HepG2 (cell line): ENCODE results near the gene CD44. TPM values are rescaled to one million over a fixed set of nuclear protein-coding genes. Genes with fewer than 3 reads are reported as not detected.

Source experiments
- ATAC-seq: fragments of 200-7000 bp; cut with Tn5 transposase; 3 replicates; pipeline ENCODE4 v1.9.1; 2020; ENCODE audit warnings: mild to moderate bottlenecking, moderate library complexity
- BruUV-seq: library from RNA; stranded (reverse); fragments of 400-500 nt; replicated peaks from 2 replicates; lab custom pipeline; 2021; lab: Mats Ljungman, UMichigan
- CTCF ChIA-PET: fragments of 300-600 bp; formaldehyde crosslinking; extraction: SDS; loops from one replicate; lab custom pipeline; 2021; ENCODE audit warnings: low total read pairs, inconsistent platforms, low intra/inter-chr PET ratio; lab: Yijun Ruan, JAX
- POLR2A ChIA-PET: fragments of 350-600 bp; sonication (Branson Sonifier 250); formaldehyde crosslinking; loops from one replicate; lab custom pipeline; 2020; ENCODE audit warnings: antibody characterized with exemption, inconsistent platforms; lab: Yijun Ruan, JAX
- DNase-seq: peaks from one replicate; pipeline ENCODE4 v3.0.0-alpha.2; 2015; ENCODE audit warnings: low spot score
- FAIRE-seq: peaks from 3 replicates; lab custom pipeline; 2011; peaks lifted over from hg19 to GRCh38; lab: Jason Lieb, UNC
- H2AFZ ChIP-seq: one replicate; pipeline ENCODE4 v1.6.1; 2011; ENCODE audit warnings: low read length, inconsistent platforms
- H3K27ac ChIP-seq: fragments of 300-600 bp; 3 replicates; pipeline ENCODE4 v1.8.0; 2011; ENCODE audit warnings: mixed run types, mild to moderate bottlenecking, mixed read lengths, low read length, inconsistent platforms; ENCODE audit not compliant: insufficient read depth; ENCODE audit errors: extremely low read length
- H3K27me3 ChIP-seq, 2 experiments: fragments of 200-600 bp in 1 of 2; 2 replicates in 1 of 2; 3 replicates in 1 of 2; pipeline versions ENCODE4 v1.6.0 to v1.8.0; 2011; ENCODE audit warnings: low read length in 2 of 2, mild to moderate bottlenecking in 2 of 2, moderate library complexity in 2 of 2, inconsistent platforms in 1 of 2; ENCODE audit not compliant: insufficient read depth in 2 of 2, control insufficient read depth in 1 of 2
- H3K36me3 ChIP-seq, 2 experiments: fragments of 200-600 bp in 1 of 2; replicated peaks in 1 of 2; 2 replicates in 1 of 2; 3 replicates in 1 of 2; pipeline versions ENCODE4 v1.5.1 to v1.8.0; 2011; ENCODE audit warnings: low read length in 2 of 2, inconsistent platforms in 1 of 2; ENCODE audit not compliant: insufficient read depth in 2 of 2, control insufficient read depth in 1 of 2
- H3K4me1 ChIP-seq: 2 replicates; pipeline ENCODE4 v1.5.1; 2012; ENCODE audit warnings: low read length, inconsistent platforms; ENCODE audit not compliant: insufficient read depth
- H3K4me2 ChIP-seq: 2 replicates; pipeline ENCODE4 v1.6.0; 2011; ENCODE audit warnings: low read depth, low read length, inconsistent platforms
- H3K4me3 ChIP-seq, 3 experiments: fragments of 200-600 bp in 1 of 3; sonication (generic), shearing (Covaris generic) in 1 of 3; replicated peaks in 1 of 3; 2 replicates each; pipeline ENCODE4 v1.5.1; 2011 to 2016; ENCODE audit warnings: low read length in 3 of 3, inconsistent platforms in 2 of 3, low read depth in 2 of 3, mild to moderate bottlenecking in 2 of 3, control low read depth in 1 of 3, mixed read lengths in 1 of 3; ENCODE audit not compliant: insufficient read depth in 1 of 3
- H3K79me2 ChIP-seq: one replicate; pipeline ENCODE4 v1.6.1; 2011; ENCODE audit warnings: low read length, inconsistent platforms; ENCODE audit not compliant: insufficient read depth
- H3K9ac ChIP-seq: 2 replicates; pipeline ENCODE4 v1.6.0; 2011; ENCODE audit warnings: mild to moderate bottlenecking, low read depth, low read length, inconsistent platforms; ENCODE audit not compliant: insufficient read depth
- H3K9me3 ChIP-seq: 2 replicates; pipeline ENCODE4 v1.5.1; 2012; ENCODE audit warnings: mild to moderate bottlenecking, low read length
- H4K20me1 ChIP-seq: 2 replicates; pipeline ENCODE4 v1.6.0; 2011; ENCODE audit warnings: inconsistent platforms, mild to moderate bottlenecking, low read length, moderate library complexity; ENCODE audit not compliant: insufficient read depth
- ATF1 ChIP-seq: IDR thresholded peaks from 2 replicates; pipeline ENCODE4 v1.6.1; 2016; ENCODE audit warnings: mild to moderate bottlenecking, control low read depth
- HDAC2 ChIP-seq: sonication (generic); formaldehyde crosslinking; IDR thresholded peaks from 2 replicates; pipeline ENCODE4 v1.4.0; 2020; ENCODE audit warnings: missing genetic modification reagents
- HMG20B ChIP-seq: conservative IDR thresholded peaks from 2 replicates; pipeline ENCODE4 v1.6.1; 2016; ENCODE audit warnings: missing genetic modification reagents, missing compliant biosample characterization
- JDP2 ChIP-seq: sonication (generic); formaldehyde crosslinking; IDR thresholded peaks from 2 replicates; pipeline ENCODE4 v1.8.1; 2022; ENCODE audit warnings: missing genetic modification reagents, borderline replicate concordance
- KMT2B ChIP-seq: IDR thresholded peaks from 2 replicates; pipeline ENCODE4 v1.6.1; 2016; ENCODE audit warnings: missing genetic modification reagents, missing compliant biosample characterization
- MXI1 ChIP-seq: IDR thresholded peaks from 3 replicates; pipeline ENCODE4 v1.6.1; 2012; ENCODE audit warnings: low read depth, low read length, inconsistent platforms, borderline replicate concordance
- NAIF1 ChIP-seq: sonication (generic); formaldehyde crosslinking; IDR thresholded peaks from 2 replicates; pipeline ENCODE4 v1.5.0; 2020; ENCODE audit warnings: mild to moderate bottlenecking, missing genetic modification reagents, borderline replicate concordance
- NFIB ChIP-seq: sonication (generic); formaldehyde crosslinking; IDR thresholded peaks from 2 replicates; pipeline ENCODE4 v1.9.0; 2021; ENCODE audit warnings: missing genetic modification reagents, mild to moderate bottlenecking, borderline replicate concordance
- SIN3B ChIP-seq: fragments of 150-350 bp; IDR thresholded peaks from 2 replicates; pipeline ENCODE4 v1.6.1; 2014; ENCODE audit warnings: low read length
- ZBTB7B ChIP-seq: sonication (generic); formaldehyde crosslinking; IDR thresholded peaks from 2 replicates; pipeline ENCODE4 v1.4.0; 2020; ENCODE audit warnings: missing genetic modification reagents
- ZFP36 ChIP-seq: fragments of 150-350 bp; IDR thresholded peaks from 2 replicates; pipeline ENCODE4 v1.6.1; 2018; ENCODE audit warnings: borderline replicate concordance, low read length, low read depth; ENCODE audit not compliant: partially characterized antibody
- ZNF225 ChIP-seq: sonication (generic); formaldehyde crosslinking; IDR thresholded peaks from 2 replicates; pipeline ENCODE4 v1.4.0; 2020; ENCODE audit warnings: mild to moderate bottlenecking, missing genetic modification reagents
- ZNF337 ChIP-seq: sonication (generic); formaldehyde crosslinking; IDR thresholded peaks from 2 replicates; pipeline ENCODE4 v1.5.1; 2020; ENCODE audit warnings: missing genetic modification reagents, low read depth, mild to moderate bottlenecking, borderline replicate concordance
- ZNF761 ChIP-seq: sonication (generic); formaldehyde crosslinking; conservative IDR thresholded peaks from 2 replicates; pipeline ENCODE4 v1.4.0; 2020; ENCODE audit warnings: mild to moderate bottlenecking, missing genetic modification reagents
- WGBS: methylation state at CpG from one replicate; pipeline ENCODE4 v1.1.6; 2017; ENCODE audit warnings: low lambda C conversion rate; 5-methylcytosine and 5-hydroxymethylcytosine counted together
- in situ Hi-C: cut with HindIII; loops from 2 replicates; pipeline ENCODE4 v1.10.0; 2017; ENCODE audit warnings: low pct_unique_long_range_greater_than_20kb; ENCODE audit not compliant: extremely low pct_ligation_motif_present
- intact Hi-C: fragments of 100-400 bp; cut with micrococcal nuclease; formaldehyde crosslinking; loops from one replicate; pipeline ENCODE4 v1.10.0; 2022; ENCODE audit not compliant: unreplicated experiment
- polyA plus RNA-seq, 8 experiments: library from polyadenylated mRNA; depleted of rRNA in 3 of 8; stranded (reverse) in 7 of 8; unstranded in 1 of 8; fragments of >200 nt; fragmentation: Illumina TruSeq in 4 of 8; extraction: Trizol in 4 of 8; gene quantifications; 2 replicates each; pipeline versions ENCODE4 v1.2.1 to v1.2.3, GENCODE V29; 2011 to 2016; ENCODE audit warnings: low read depth in 4 of 8, missing spikeins in 1 of 8, mixed read lengths in 1 of 8; ENCODE audit not compliant: insufficient read depth in 1 of 8
- total RNA-seq, 5 experiments: library from RNA; depleted of rRNA; stranded (reverse); fragments of >200 nt; fragmentation: Illumina TruSeq; extraction: Trizol; gene quantifications; 2 replicates each; pipeline ENCODE4 v1.2.3, GENCODE V29; 2016; ENCODE audit warnings: low read depth in 1 of 5
- TF ChIP-seq, protein P1 (sequence below): IDR thresholded peaks from 2 replicates; pipeline ENCODE4 v1.6.1; 2018; ENCODE audit warnings: missing genetic modification reagents
- TF ChIP-seq, protein P2 (sequence below): sonication (generic); formaldehyde crosslinking; IDR thresholded peaks from 2 replicates; pipeline ENCODE4 v1.5.0; 2020; ENCODE audit warnings: missing genetic modification reagents
- TF ChIP-seq, protein P3 (sequence below): sonication (generic); formaldehyde crosslinking; conservative IDR thresholded peaks from 2 replicates; pipeline ENCODE4 v1.8.0; 2022; ENCODE audit warnings: mild to moderate bottlenecking, moderate library complexity, missing genetic modification reagents

The CD44 gene
- total and polyA plus RNA-seq, 2 of the 13 experiments (the other 11 are each of a cell fraction or from before 2014, with no cell fraction given), result 0.02 to 0.11 TPM

DNA sequence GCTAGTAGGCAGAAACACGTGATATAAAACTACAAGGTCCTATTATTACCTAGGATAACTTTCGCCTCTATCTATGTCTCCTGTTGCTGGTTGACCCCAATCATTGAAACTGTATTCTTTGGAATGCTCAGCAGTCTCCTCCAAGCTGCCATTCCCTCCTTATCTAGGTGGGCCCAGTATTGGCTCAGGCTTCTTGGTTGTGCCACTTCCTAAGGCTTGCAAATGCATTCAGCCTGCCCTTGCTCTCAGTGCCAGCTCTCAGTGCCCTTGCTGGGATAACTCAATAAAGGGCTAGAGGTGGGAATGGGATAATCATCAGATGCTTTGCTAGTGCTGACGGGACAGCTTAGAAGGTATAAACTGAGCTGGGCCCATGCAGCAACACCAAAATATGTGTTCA is 13.6 kb downstream of the CD44 start:
- H3K27ac ChIP-seq, result no peak overlapping the region
- no peak for DNase-seq
- no peak overlapping the region for H3K4me3 ChIP-seq
- H3K4me1 ChIP-seq, result no peaks in the 10 kb centered on the region
- 61% methylated on average over 3 of the region's 3 CpGs for WGBS
- BruUV-seq, result no TSS peak
- intact Hi-C loops (no loop called here), in situ Hi-C loops (no loop called here)
- H3K4me2 ChIP-seq, result no peak overlapping the region
- no peak overlapping the region for H3K9ac ChIP-seq
- TF ChIP-seq KMT2B (CRISPR knock-in tag), result no peak
- H4K20me1 ChIP-seq, result no peaks in the 10 kb centered on the region
- ATAC-seq, result no peak
- no peaks in the 10 kb centered on the region for H3K36me3 ChIP-seq
- no peaks in the 10 kb centered on the region for H3K79me2 ChIP-seq
- CTCF ChIA-PET, result no interaction called here
- H3K9me3 ChIP-seq, result no peaks in the 10 kb centered on the region
- no peak overlapping the region for H2AFZ ChIP-seq
- FAIRE-seq, result no peak
- H3K27me3 ChIP-seq, result 0 out of 5 replicates have a peak, but pooled peaks cover 0 to 6% of the 10 kb centered on the region in 2 experiments
- POLR2A ChIA-PET, result no interaction called here

DNA sequence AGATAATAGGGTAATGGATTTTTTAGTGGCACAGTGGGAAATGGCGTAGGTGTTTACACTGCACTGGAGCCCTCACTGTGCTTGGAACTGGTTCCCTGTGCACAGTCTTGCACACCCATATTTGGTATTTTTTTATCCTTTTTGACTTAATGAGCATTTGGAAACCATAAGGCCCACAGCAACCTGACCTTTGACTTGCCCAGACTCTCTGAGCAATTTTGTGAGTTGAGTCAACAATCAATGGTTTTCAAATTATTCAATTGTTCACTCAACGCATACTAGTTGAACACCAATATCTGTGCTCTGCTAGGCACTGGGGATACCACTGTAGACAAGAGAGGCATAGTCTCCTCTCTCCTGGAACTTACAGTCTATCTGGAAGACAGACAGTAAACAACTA is 14.3 kb downstream of the CD44 start:
- Histone ChIP-seq H3K4me2 (no peak overlapping the region), H3K27ac (no peak overlapping the region), H2AFZ (no peak overlapping the region), H3K4me1 (no peaks in the 10 kb centered on the region), H3K27me3 (0 out of 5 replicates have a peak, but pooled peaks cover 0 to 6% of the 10 kb centered on the region in 2 experiments), H3K9me3 (no peaks in the 10 kb centered on the region), H3K79me2 (no peaks in the 10 kb centered on the region), H4K20me1 (no peaks in the 10 kb centered on the region), H3K36me3 (no peaks in the 10 kb centered on the region), H3K9ac (no peak overlapping the region), H3K4me3 (no peak overlapping the region)
- BruUV-seq, result no TSS peak
- 75% methylated on average over 2 of the region's 2 CpGs for WGBS
- in situ Hi-C loops, result no loop called here
- FAIRE-seq (no peak), DNase-seq (no peak), ATAC-seq (no peak)
- intact Hi-C loops, result no loop called here
- CTCF ChIA-PET, result no interaction called here
- POLR2A ChIA-PET, result no interaction called here
- TF ChIP-seq MXI1 (no peak), NAIF1 (no peak), JDP2 (CRISPR knock-in tag) (no peak), SIN3B (no peak), ATF1 (CRISPR knock-in tag) (no peak), HDAC2 (CRISPR knock-in tag) (no peak), ZNF761 (no peak), ZFP36 (no peak), ZBTB7B (CRISPR knock-in tag) (no peak), ZNF225 (CRISPR knock-in tag) (no peak), NFIB (CRISPR knock-in tag) (no peak), ZNF337 (no peak), HMG20B (CRISPR knock-in tag) (no peak)
- TF ChIP-seq, protein P1, sequence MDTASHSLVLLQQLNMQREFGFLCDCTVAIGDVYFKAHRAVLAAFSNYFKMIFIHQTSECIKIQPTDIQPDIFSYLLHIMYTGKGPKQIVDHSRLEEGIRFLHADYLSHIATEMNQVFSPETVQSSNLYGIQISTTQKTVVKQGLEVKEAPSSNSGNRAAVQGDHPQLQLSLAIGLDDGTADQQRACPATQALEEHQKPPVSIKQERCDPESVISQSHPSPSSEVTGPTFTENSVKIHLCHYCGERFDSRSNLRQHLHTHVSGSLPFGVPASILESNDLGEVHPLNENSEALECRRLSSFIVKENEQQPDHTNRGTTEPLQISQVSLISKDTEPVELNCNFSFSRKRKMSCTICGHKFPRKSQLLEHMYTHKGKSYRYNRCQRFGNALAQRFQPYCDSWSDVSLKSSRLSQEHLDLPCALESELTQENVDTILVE, result no peak
- TF ChIP-seq, protein P2, sequence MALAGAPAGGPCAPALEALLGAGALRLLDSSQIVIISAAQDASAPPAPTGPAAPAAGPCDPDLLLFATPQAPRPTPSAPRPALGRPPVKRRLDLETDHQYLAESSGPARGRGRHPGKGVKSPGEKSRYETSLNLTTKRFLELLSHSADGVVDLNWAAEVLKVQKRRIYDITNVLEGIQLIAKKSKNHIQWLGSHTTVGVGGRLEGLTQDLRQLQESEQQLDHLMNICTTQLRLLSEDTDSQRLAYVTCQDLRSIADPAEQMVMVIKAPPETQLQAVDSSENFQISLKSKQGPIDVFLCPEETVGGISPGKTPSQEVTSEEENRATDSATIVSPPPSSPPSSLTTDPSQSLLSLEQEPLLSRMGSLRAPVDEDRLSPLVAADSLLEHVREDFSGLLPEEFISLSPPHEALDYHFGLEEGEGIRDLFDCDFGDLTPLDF (CRISPR knock-in tag), result no peak
- TF ChIP-seq, protein P3, sequence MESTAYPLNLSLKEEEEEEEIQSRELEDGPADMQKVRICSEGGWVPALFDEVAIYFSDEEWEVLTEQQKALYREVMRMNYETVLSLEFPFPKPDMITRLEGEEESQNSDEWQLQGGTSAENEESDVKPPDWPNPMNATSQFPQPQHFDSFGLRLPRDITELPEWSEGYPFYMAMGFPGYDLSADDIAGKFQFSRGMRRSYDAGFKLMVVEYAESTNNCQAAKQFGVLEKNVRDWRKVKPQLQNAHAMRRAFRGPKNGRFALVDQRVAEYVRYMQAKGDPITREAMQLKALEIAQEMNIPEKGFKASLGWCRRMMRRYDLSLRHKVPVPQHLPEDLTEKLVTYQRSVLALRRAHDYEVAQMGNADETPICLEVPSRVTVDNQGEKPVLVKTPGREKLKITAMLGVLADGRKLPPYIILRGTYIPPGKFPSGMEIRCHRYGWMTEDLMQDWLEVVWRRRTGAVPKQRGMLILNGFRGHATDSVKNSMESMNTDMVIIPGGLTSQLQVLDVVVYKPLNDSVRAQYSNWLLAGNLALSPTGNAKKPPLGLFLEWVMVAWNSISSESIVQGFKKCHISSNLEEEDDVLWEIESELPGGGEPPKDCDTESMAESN, result no peak
